ENCODE measurements around the gene PIGH. TPM values are rescaled to one million over a fixed set of nuclear protein-coding genes. Genes with fewer than 3 reads are reported as not detected.
"Not testable (repeated sequence)": the region's sequence is repeated elsewhere in the genome, so short reads cannot be mapped to it uniquely, and the experiment has no call there.

PIGH gene
- total RNA-seq, 4 donors from 2014 or later, result 25.6 to 45.7 (median 28.1) TPM

- no peak for DNase-seq
- no peak overlapping the region for H3K27ac ChIP-seq
- TF ChIP-seq CTCF (IDR thresholded peaks at IDR 0.05) (no peak), POLR2A (IDR thresholded peaks at IDR 0.05) (no peak)
- H3K4me3 ChIP-seq, result no peak overlapping the region
- no peaks in the 10 kb centered on the region for H3K36me3 ChIP-seq
- no peaks in the 10 kb centered on the region for H3K27me3 ChIP-seq
- H3K9me3 ChIP-seq, result no peaks in the 10 kb centered on the region
- H3K4me1 ChIP-seq, result no peaks in the 10 kb centered on the region
These were observed 7.6 kb upstream of the PIGH start for GRCh38 chr14:67607646-67608045.

- H3K4me1 ChIP-seq, result peaks cover 0 to 19% (median under 1%) of the 10 kb centered on the region in 4 donors
- no peak overlapping the region for H3K4me3 ChIP-seq
- H3K27ac ChIP-seq, result peak overlapping the region in 1 of 4 donors; percentile 59
- no peaks in the 10 kb centered on the region for H3K36me3 ChIP-seq
- TF ChIP-seq POLR2A (IDR thresholded peaks at IDR 0.05) (no peak), CTCF (IDR thresholded peaks at IDR 0.05) (no peak)
- DNase-seq, result peak in 2 of 3 donors; percentile 66 to 70
- no peaks in the 10 kb centered on the region for H3K27me3 ChIP-seq
- no peaks in the 10 kb centered on the region for H3K9me3 ChIP-seq
These were observed 3.0 kb upstream of the PIGH start for GRCh38 chr14:67602995-67603545.

GRCh38 chr14:67602076-67602475, 2.0 kb upstream of the PIGH start:
- no peak for TF ChIP-seq POLR2A (IDR thresholded peaks at IDR 0.05)
- no peak for TF ChIP-seq CTCF (IDR thresholded peaks at IDR 0.05)
- H3K4me1 ChIP-seq, result peaks cover 0 to 19% (median 2%) of the 10 kb centered on the region in 4 donors

GRCh38 chr14:67600562-67600974, 500 bp upstream of the PIGH start:
- H3K27me3 ChIP-seq, DNase-seq, H3K9me3 ChIP-seq, H3K36me3 ChIP-seq: not testable (repeated sequence)
- H3K4me1 ChIP-seq, result peaks cover 0 to 19% (median 2%) of the 10 kb centered on the region in 4 donors
- H3K4me3 ChIP-seq, result peak overlapping the region; percentile 62 to 97 (median 88)
- H3K27ac ChIP-seq, result peak overlapping the region; percentile 80 to 92 (median 84)

More at GRCh38 chr14:67602076-67602475, 2.0 kb upstream of the PIGH start:
- H3K9me3 ChIP-seq, result no peaks in the 10 kb centered on the region
- no peaks in the 10 kb centered on the region for H3K36me3 ChIP-seq
- DNase-seq, result no peak
- H3K4me3 ChIP-seq, result no peak overlapping the region
- no peaks in the 10 kb centered on the region for H3K27me3 ChIP-seq
- peak overlapping the region in 1 of 4 donors; percentile 59 for H3K27ac ChIP-seq

GRCh38 chr14:67595392-67595791, 4.7 kb downstream of the PIGH start:
- peaks cover 0 to 29% (median 6%) of the 10 kb centered on the region in 3 donors for H3K36me3 ChIP-seq
- H3K4me1 ChIP-seq, result peaks cover 0 to 16% (median 2%) of the 10 kb centered on the region in 4 donors
- no peak for DNase-seq
- no peak for TF ChIP-seq CTCF (IDR thresholded peaks at IDR 0.05)
- H3K27ac ChIP-seq, result no peak overlapping the region
- H3K27me3 ChIP-seq, result no peaks in the 10 kb centered on the region
- no peak overlapping the region for H3K4me3 ChIP-seq
- no peaks in the 10 kb centered on the region for H3K9me3 ChIP-seq

GRCh38 chr14:67593650-67594049, 6.4 kb downstream of the PIGH start:
- H3K27me3 ChIP-seq, H3K4me3 ChIP-seq, DNase-seq, H3K4me1 ChIP-seq, H3K9me3 ChIP-seq, H3K27ac ChIP-seq: not testable (repeated sequence)
- H3K36me3 ChIP-seq, result peaks cover 0 to 46% (median 6%) of the 10 kb centered on the region in 3 donors
